Stimulated activated CD4-positive, alpha-beta T cell treated with anti-CD3 and anti-CD28 coated beads, TNF-alpha, amount 100 ng/mL, for 4 hours (primary cell): ENCODE data around the gene ZNF19.

ENCODE experiments used
- DNase-seq, 3 experiments: peaks; one replicate each; pipeline ENCODE4 v3.0.0-alpha.2; 2020; ENCODE audit warnings: low read depth in 3 of 3

Gene ZNF19

DNA sequence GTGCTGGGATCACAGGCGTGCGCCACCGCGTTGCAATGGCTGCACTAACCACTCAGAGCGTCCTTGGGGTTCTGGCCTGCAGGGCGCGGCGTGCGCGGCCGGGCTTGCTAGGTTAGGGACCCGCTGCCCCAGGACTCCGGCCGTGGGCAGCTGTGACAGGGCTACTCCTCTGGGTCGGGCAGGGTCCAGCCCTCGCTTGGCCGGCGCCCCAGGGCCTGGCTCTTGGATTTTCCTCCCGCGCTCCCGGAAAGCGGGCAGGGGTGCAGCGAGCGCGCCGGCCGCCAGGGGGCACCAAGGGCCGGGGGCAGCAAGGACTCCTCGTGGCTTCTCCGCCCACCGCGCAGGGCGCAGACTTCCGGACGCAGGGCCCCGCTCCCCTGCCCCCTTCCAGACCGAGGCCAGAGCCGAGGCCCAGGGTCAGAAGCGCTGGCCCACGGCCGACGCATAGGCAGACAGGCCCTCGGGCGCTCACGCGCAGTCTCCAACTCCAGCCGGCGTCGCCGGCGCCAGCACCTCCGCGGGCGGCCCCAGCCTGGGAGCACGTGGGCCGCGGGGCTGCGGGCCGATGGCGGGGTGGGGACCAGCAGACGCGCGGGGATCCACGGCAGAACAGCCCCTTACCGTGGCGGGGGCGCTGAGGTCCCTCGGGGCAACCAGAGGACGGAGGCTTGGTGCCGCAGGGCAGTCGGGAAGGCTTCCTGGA is 47.6 kb downstream of the ZNF19 start:
- no peak for DNase-seq

DNA sequence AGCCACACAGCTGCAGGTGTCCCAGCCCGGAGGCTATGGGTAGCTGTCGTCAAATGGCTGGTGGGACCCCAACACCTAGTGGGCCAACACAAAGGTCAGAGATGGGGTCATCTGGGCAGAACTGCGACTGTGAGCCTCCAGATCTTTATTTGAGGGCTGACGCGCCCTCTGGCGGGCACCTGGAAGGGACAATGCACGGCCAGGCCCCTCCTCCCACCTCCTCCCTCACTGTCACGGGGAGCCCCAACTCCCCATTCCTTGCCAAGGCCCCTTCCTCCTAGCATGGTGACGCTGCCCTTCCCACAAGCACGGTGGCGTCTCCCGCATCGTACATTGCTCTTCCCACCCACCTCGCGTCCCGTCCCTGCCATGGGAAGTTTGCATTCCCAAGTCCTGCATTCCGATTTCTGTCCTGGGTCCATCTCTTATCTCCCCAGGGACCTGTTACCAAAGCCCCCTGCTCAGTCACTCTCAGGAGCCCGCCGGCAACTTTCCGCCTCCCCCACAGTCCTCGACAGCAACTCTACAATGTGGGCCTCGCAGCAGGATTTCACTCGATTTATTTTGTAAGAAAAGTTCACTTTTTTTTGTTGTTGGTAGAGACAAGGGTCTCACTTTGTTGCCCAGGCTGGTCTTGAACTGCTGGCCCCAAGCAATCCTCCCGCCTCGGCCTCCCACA is 48.3 kb downstream of the ZNF19 start:
- no peak for DNase-seq

DNA sequence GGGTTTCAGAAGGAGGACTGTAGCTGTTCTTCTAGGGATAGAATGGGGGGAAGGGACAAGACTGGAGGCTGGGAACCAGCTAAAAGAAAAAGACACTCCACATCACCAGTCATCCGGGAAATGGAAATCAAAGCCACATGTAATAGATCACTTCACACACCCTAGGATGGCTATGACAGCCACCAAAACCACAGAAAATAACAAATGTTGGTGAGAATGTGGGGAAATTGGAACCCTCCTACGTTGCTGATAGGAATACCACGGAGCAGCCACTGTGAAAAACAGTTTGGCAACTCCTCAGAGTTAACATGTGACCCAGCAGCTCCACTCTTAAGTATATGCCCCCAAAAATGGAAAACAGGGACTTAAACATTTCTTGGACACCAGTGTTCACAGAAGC is 49.6 kb downstream of the ZNF19 start:
- no peak for DNase-seq

DNA sequence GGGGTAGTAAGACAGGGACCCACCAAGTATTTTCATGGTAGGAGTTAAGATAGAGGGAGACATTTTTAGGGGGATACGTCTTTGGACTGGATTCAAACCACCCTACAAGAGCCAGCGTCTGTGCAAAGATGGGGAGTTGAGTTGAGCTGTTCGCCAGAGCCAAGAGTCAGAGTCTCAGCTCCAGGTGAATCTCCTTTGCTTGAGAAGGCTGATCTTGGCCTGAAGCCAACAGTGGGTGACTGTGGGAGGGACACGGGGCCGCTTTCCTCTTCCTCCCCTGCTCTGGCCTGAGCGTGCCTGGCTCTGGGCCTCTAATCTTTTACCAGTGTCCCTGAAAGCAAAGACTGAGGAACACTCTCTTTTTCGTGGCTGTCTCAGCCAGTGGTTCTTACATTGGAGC is 52.7 kb downstream of the ZNF19 start:
- no peak for DNase-seq

DNA sequence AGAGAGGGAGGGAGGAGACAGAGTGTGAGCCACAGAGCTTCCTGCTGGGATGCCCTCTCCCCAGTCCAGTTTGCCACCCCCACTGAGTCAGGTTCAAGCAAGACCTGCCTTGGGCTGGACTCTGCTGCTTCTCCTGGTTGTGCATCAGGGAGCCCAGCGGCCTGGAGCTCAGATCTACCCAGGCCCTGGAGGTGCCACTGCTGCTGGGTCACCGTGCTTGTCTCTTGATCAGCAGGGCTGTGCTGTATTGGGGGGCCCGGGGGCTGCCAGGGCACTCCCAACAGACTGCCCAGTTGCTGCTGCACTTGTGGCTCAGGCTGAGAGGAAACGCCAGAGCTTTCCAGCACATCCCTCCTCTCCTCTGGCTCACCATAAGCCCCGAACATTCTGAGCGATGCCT is 56.2 kb downstream of the ZNF19 start:
- DNase-seq, result no peak

DNA sequence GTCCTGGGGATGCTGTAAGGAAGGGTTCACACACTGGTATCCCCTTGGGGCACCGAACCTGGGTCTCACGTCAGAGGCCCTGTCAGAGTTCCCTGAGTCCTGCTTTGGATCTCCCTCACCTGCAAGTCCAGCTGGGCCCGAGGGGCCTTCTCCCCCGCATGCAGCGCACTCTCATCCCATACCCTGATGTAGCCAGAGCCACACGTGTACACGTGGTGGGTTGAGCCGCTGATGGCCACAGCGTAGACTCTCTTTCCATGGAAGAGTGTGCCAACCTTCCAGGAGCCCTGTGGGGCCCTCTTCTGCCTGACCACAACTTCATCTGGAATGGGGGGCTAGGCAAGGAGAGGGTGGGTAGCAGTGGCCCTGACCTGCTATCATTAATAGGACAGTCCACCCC is 57.1 kb downstream of the ZNF19 start:
- DNase-seq, result no peak

DNA sequence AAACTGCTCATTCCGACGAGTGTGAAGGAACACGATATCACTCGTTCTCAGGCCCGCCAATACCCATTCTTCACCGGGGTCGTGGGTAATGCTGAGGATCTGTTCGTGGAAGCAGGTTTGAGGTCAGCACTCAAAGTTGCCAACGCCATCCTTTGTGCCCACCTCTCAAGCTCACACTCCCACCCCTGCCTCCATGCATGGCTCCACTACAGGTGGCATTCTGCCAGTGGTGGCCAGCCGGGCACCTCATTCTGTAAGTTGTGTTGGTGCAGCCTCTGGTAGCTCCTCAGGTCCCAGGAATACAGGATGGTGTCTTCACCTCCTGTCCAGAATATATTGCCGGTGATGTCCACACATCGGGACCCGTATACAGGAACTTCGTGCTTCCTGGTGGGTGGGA is 57.9 kb downstream of the ZNF19 start:
- DNase-seq, result no peak

DNA sequence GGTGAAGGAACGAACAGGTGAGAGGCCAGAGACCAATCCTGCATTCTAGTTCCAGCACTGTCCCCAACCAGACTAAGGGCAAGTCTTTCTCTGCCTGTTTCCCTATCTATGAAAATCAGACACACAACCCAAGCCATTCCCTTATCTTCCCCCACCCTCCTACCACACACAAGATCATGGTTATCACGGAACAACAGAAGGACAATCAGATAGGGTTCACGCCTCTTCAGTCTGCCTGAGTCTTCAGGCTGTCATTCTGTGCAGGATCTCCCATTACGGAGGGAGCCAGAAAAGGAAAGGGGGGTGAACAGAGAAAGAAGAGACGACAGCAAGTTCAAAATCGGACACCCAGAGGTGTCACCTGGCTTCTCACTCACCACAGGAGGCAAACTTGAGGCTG is 58.4 kb downstream of the ZNF19 start:
- no peak for DNase-seq

DNA sequence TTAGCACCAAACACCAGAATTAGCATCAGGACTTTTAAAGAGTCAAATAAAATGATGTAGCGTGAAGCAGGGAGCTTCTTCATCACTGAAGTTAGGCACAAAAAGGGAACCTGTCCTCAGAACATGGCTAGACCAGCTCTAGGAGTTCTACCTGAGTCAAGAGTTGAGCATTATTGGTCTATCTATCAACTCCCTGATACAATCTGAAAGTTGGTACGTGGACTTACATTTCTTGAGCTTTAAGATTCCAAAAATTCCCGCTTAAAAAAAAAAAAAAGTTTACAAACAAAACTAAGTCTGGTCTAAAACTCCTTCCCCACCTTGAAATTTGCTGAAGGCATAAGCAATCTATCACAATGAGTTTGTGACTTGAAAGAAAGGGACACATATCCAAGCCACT is 59.5 kb downstream of the ZNF19 start:
- DNase-seq, result no peak

DNA sequence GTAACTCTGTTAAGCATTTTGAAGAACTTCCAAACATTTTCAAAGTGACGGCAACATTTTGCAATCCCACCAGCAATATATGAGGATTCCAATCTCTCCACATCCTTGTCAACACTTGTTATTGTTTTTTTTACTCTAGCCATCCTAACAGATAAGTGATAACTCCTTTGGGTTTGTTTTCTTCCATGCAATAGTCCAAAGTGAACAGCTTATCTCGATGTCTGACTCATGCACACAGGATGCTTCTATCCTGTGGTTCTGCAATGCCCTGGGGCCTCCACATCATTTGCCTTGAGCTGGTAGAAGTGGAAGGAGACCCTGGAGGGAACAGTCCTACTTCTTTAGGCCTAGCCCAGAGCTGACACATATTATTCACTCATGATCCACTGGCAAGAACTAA is 60.2 kb downstream of the ZNF19 start:
- DNase-seq, result no peak

DNA sequence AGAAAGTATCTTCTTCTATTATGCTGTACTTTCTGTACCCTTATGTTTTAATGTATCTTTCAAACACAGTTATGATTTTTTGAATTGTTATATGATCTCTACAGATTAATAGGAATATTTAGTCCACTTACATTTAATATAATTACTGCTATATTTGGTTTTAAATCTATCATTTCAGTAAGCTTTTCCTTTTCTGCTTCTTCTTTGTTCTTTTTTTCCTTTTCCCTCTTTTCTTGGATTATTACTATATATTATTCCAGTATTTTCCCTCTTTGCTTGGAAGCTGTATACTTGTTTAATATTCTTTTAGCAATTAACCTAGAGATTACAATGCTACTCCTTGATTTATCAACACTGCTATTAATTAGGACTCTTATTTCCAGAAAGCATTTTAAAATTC is 60.7 kb downstream of the ZNF19 start:
- DNase-seq, result no peak

DNA sequence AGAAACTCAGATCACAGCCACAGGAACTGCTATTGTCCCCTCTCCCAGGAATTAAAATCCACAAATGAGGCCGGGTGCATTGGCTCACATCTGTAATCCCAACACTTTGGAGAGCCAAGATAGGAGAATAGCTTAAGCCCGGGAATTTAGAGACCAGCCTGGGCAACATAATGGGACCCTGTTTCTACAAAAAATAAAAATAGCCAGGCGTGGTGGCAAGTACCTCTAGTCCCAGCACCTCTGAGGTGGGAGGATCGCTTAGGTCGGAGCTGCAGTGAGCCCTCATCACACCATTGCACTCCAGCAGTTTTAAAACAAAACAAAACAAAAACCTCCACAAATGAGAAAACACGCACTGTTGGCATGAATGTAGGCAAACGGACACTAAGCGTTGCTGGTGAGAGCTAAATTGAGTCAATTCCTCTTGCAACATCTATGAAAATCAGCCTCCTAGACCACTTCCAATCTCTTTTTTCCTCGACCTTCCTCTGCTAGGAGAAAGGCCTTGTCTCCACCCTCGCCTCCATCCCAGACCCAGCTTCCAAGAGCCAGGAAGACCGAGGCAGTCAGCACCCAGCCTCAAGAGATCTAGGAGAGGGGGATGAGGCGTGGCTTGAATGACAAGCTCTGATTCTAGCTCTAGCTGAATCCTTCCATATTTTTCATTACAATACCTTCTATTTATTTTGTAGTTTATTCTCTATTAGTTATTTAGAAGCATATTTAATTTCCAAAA is 62.1 kb downstream of the ZNF19 start:
- no peak for DNase-seq

DNA sequence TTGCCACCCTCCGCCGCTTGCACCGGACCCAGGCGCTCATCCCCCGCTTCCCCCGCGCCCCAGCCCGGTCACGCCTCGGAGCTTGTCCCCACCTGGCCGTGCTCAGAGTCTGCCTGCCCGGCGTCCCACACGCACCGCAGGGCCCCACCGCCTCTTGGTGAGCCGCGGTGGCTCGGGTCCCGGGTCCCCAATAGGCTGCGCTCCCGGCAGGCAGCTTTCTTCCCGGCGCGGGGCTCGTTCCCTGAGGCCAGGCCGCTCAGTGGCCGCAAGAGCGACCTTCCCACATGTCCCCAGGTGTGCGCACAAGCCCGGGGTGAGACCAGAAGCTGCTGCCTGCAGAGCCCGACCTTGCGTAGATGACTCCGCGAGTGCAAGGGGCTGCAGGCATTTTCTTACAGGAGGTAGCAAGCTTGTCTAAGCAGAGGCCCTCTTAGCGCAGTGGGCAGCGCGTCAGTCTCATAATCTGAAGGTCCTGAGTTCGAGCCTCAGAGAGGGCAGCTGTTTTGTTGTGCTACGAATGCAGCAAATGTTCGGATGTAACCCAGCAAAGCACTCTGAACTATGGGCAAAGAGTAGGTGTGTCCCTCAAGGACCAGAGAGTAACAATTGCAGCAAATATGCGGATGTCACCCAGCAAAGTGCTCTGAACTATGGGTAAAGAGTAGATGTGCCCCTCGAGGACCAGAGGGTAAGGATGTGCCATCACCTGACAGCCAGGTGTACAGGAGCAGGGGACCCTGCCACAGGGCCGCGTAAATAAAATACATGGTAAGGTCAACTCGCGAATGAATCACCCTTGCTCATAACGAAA is 62.9 kb downstream of the ZNF19 start:
- DNase-seq, result no peak

DNA sequence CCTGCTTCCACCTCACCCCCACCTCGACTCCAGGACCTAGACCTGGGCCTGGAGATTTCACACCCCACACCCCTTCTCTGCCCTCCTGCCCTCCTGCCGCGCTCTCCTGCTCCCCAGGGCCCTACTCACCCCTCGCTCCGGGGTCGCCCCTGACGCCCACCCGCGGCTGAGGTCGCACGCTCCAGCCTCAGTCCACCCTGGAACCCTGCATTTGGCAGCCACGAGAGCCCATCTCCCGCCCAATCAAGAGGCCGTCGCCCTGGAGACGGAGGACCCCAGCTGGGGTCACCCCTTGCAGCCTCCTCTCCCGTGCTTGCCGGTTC is 63.4 kb downstream of the ZNF19 start:
- no peak for DNase-seq

DNA sequence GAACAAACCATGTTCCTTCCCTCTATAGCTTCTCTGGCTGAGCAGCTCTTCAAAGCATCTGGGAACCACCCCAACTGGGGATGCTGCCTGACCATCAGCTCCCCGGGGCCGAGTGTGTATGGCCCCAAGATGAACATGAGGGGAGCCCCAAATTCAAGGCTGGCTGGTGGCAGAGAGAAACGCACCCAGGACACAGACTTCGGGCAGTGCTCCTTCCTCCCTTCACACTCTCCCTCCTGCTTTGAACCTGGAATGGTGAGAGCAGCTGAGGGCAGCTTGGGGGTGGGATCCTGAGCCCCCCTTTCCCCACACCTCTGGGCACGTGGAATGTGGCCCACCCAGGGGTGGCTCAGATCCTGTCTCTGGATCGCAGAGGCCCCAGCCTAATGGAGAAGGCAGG is 64.5 kb downstream of the ZNF19 start:
- DNase-seq, result no peak

DNA sequence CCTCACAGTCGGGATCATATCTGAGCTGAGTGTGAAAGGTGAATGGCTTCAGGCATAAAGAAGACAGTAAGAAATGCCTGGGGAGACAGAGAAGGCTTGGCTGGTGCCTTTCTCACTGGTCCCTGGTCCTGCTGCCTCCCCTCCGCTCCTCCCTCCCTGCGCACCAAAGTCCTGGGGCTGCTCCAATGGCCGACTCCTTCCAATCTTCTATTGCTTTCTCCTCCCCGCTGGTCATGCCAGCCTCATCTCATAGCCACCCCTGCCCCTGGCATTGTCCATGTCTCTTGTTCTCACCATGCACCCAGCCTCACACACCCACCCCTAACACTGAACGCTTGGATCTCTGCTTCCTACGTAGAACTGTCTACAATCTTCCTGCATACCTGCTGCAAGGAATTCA is 65.3 kb downstream of the ZNF19 start:
- DNase-seq, result no peak
